OCI-LY3 (cell line): ENCODE measurements around the gene ARHGAP8.

ENCODE experiments used
- H2AFZ ChIP-seq: fragments of 200-600, 300-600 bp; shearing (Covaris generic); 2 replicates; pipeline ENCODE4 v1.6.0; 2014; ENCODE audit warnings: antibody characterized with exemption, low read depth, low read length
- H3K27ac ChIP-seq: fragments of 200-600, 300-600 bp; sonication (generic); 2 replicates; pipeline ENCODE4 v1.5.1; 2014; ENCODE audit warnings: mild to moderate bottlenecking, low read length, moderate library complexity, mixed read lengths
- H3K27me3 ChIP-seq: fragments of 200-600, 300-600 bp; sonication (generic); 2 replicates; pipeline ENCODE4 v1.6.1; 2014; ENCODE audit warnings: low read depth, low read length, mixed read lengths
- H3K36me3 ChIP-seq: fragments of 200-600, 300-600 bp; sonication (generic); replicated peaks from 2 replicates; pipeline ENCODE3; 2014; ENCODE audit warnings: low read depth, low read length, mixed read lengths
- H3K4me1 ChIP-seq: fragments of 300-600, 200-600 bp; sonication (generic); 2 replicates; pipeline ENCODE4 v1.6.1; 2014; ENCODE audit warnings: low read length, mixed read lengths
- H3K4me2 ChIP-seq: fragments of 200-600, 300-600 bp; sonication (generic); 2 replicates; pipeline ENCODE4 v1.6.1; 2014; ENCODE audit warnings: low read length, mixed read lengths
- H3K4me3 ChIP-seq: fragments of 300-600, 200-600 bp; sonication (generic); 2 replicates; pipeline ENCODE4 v1.5.1; 2014; ENCODE audit warnings: antibody characterized with exemption, mild to moderate bottlenecking, low read length, moderate library complexity
- H3K79me2 ChIP-seq: fragments of 300-600, 200-600 bp; shearing (Covaris generic); 2 replicates; pipeline ENCODE4 v1.6.1; 2014; ENCODE audit warnings: mild to moderate bottlenecking, low read length, mixed read lengths
- H3K9ac ChIP-seq: fragments of 300-600, 200-600 bp; shearing (Covaris generic); 2 replicates; pipeline ENCODE4 v1.6.0; 2014; ENCODE audit warnings: mild to moderate bottlenecking, low read length, moderate library complexity
- H3K9me3 ChIP-seq: fragments of 200-600, 300-600 bp; shearing (Covaris generic); 2 replicates; pipeline ENCODE4 v1.6.1; 2014; ENCODE audit warnings: low read length, mixed read lengths; ENCODE audit not compliant: insufficient read depth
- H4K20me1 ChIP-seq: fragments of 200-600, 300-600 bp; sonication (generic); 2 replicates; pipeline ENCODE4 v1.6.1; 2016; ENCODE audit warnings: low read length, mixed read lengths; ENCODE audit not compliant: insufficient read depth
- EZH2phosphoT487 ChIP-seq: fragments of 200-600 bp; shearing (Covaris generic); IDR thresholded peaks from 2 replicates; pipeline ENCODE4 v1.6.1; 2018; ENCODE audit warnings: antibody characterized with exemption, mixed run types, low read depth
- TF ChIP-seq, protein P1 (sequence below): fragments of 200-600, 300-600 bp; sonication (generic); IDR thresholded peaks from 2 replicates; pipeline ENCODE4 v1.5.1; 2014; ENCODE audit warnings: antibody characterized with exemption, low read length, low read depth

Gene ARHGAP8

DNA sequence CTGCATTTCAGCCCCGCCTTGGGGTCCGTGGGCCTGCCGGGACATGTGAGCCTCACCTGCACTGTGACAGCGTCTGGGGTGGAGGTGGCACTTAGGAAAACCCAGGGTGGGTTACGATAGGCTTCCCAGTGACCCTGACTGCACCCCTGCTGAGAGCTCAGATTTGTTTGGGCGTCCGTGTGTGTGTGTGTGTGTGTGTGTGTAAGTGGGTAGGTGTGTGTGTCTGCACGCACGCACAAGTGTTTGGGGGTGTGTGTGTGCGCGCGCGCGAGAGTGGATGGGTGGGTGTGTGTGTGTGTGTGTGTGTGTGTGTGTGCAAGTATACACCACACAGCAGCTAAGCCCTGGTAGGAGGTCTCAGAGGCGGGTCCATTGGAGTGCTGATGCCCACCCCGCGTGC, 12.1 kb upstream of the ARHGAP8 start:
- no peaks in the 10 kb centered on the region for H3K4me1 ChIP-seq

GRCh38 chr22:44741929-44742328, 10.4 kb upstream of the ARHGAP8 start:
- Histone ChIP-seq H3K9ac (no peak overlapping the region), H3K36me3 (no peaks in the 10 kb centered on the region), H3K9me3 (no peaks in the 10 kb centered on the region), H3K27ac (no peak overlapping the region), H3K79me2 (no peaks in the 10 kb centered on the region), H3K4me2 (no peak overlapping the region), H2AFZ (no peak overlapping the region), H3K4me3 (no peak overlapping the region), H3K27me3 (peaks cover 8% of the 10 kb centered on the region), H4K20me1 (no peaks in the 10 kb centered on the region), H3K4me1 (peaks cover 13% of the 10 kb centered on the region)
- TF ChIP-seq EZH2phosphoT487 = no peak
- TF ChIP-seq, protein P1, sequence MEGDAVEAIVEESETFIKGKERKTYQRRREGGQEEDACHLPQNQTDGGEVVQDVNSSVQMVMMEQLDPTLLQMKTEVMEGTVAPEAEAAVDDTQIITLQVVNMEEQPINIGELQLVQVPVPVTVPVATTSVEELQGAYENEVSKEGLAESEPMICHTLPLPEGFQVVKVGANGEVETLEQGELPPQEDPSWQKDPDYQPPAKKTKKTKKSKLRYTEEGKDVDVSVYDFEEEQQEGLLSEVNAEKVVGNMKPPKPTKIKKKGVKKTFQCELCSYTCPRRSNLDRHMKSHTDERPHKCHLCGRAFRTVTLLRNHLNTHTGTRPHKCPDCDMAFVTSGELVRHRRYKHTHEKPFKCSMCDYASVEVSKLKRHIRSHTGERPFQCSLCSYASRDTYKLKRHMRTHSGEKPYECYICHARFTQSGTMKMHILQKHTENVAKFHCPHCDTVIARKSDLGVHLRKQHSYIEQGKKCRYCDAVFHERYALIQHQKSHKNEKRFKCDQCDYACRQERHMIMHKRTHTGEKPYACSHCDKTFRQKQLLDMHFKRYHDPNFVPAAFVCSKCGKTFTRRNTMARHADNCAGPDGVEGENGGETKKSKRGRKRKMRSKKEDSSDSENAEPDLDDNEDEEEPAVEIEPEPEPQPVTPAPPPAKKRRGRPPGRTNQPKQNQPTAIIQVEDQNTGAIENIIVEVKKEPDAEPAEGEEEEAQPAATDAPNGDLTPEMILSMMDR = no peak

More for the DNA sequence above, 12.1 kb upstream of the ARHGAP8 start:
- H3K9ac ChIP-seq = no peak overlapping the region
- H3K36me3 ChIP-seq = no peaks in the 10 kb centered on the region
- no peak overlapping the region for H3K4me2 ChIP-seq
- no peak overlapping the region for H3K4me3 ChIP-seq
- H3K79me2 ChIP-seq = no peaks in the 10 kb centered on the region
- H2AFZ ChIP-seq = no peak overlapping the region
- H3K27ac ChIP-seq = no peak overlapping the region
- TF ChIP-seq, protein P1 = no peak
- no peak for TF ChIP-seq EZH2phosphoT487
- peaks cover 5% of the 10 kb centered on the region for H3K27me3 ChIP-seq
- no peaks in the 10 kb centered on the region for H4K20me1 ChIP-seq
- H3K9me3 ChIP-seq = no peaks in the 10 kb centered on the region

- H3K9ac ChIP-seq = no peak overlapping the region
- no peak overlapping the region for H3K4me3 ChIP-seq
- no peak overlapping the region for H3K4me2 ChIP-seq
- H3K36me3 ChIP-seq = no peaks in the 10 kb centered on the region
- H3K4me1 ChIP-seq = peaks cover 16% of the 10 kb centered on the region
- peaks cover 8% of the 10 kb centered on the region for H3K27me3 ChIP-seq
- H3K27ac ChIP-seq = no peak overlapping the region
- TF ChIP-seq, protein P1 = no peak
- no peak for TF ChIP-seq EZH2phosphoT487
- no peaks in the 10 kb centered on the region for H3K79me2 ChIP-seq
- H2AFZ ChIP-seq = no peak overlapping the region
- H4K20me1 ChIP-seq = no peaks in the 10 kb centered on the region
- no peaks in the 10 kb centered on the region for H3K9me3 ChIP-seq
These were observed 9.1 kb upstream of the ARHGAP8 start for GRCh38 chr22:44743247-44743646.

DNA sequence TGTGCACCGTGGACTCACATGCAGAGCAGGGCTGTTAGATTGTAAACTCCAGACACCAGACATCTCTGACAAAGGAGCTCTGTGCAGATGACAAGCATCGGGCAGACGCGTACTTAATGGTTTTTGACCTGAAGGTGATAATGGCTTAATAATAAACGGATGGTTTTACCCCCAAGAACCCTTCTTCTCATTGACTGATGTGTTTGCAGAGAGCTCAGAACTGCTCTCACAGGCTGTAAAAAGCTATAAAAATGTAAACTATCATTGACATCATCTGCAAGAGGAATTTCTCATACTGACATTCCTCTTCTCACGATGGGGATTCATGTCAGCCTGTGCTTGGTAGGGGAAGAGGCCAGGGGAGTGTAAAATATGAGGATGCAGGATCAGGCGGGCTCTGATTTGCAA, 8.6 kb upstream of the ARHGAP8 start:
- no peak overlapping the region for H3K4me3 ChIP-seq
- H3K9ac ChIP-seq = no peak overlapping the region
- no peak overlapping the region for H3K27ac ChIP-seq
- TF ChIP-seq, protein P1 = no peak
- TF ChIP-seq EZH2phosphoT487 = no peak
- no peak overlapping the region for H3K4me2 ChIP-seq
- no peaks in the 10 kb centered on the region for H3K79me2 ChIP-seq
- no peaks in the 10 kb centered on the region for H3K36me3 ChIP-seq
- no peaks in the 10 kb centered on the region for H3K9me3 ChIP-seq
- peaks cover 8% of the 10 kb centered on the region for H3K27me3 ChIP-seq
- peaks cover 16% of the 10 kb centered on the region for H3K4me1 ChIP-seq
- H2AFZ ChIP-seq = no peak overlapping the region
- H4K20me1 ChIP-seq = no peaks in the 10 kb centered on the region
